ENCODE measurements around the gene ZBTB21. TPM values are rescaled to one million over a fixed set of nuclear protein-coding genes. Genes with fewer than 3 reads are reported as not detected.

Gene ZBTB21
- total and polyA plus RNA-seq, 9 of the 15 experiments (the other 6 are each of a cell fraction or from before 2014, with no cell fraction given), result 2.2 to 15.2 (median 8.7) TPM

- intact Hi-C loops (cut with micrococcal nuclease) (loop anchor here (1.0 to 5.0 kb wide), 3 partner anchors 53 to 141 kb away; partner anchors contain the start of gene PRDM15), in situ Hi-C loops (cut with MboI) (no loop called here)
- POLR2A ChIA-PET, result interaction anchor here (0.6 to 1.1 kb wide), 5 partner anchors 8 to 80 kb away, joined by 3 to 5 read pairs (median 3); partner anchors contain the start of gene PRDM15
- DNase-seq (ENCODE audit: extremely low read depth in 1 of 4, low spot score in 3 of 4) (peak; percentile 66 to 89 (median 75)), FAIRE-seq (no peak), ATAC-seq (peak; percentile 65)
- H3K9me3 ChIP-seq (replicated peaks; ENCODE audit: control insufficient read depth, insufficient read depth, low read depth, low read length), result no peaks in the 10 kb centered on the region
- H2AFZ ChIP-seq (ENCODE audit: low read depth, low read length), result peak overlapping the region; percentile 83
- H3K27me3 ChIP-seq (ENCODE audit: control insufficient read depth in 2 of 2, insufficient read depth in 2 of 2, low read length in 2 of 2), result peaks cover 15 to 26% of the 10 kb centered on the region in 2 experiments
- H3K27ac ChIP-seq (ENCODE audit: extremely low read depth, low read depth, low read length), result peak overlapping the region; percentile 76
- CTCF ChIA-PET (ENCODE audit: low intra/inter-chr PET ratio), result interaction anchor here (0.6 to 1.2 kb wide), 2 partner anchors 139 to 141 kb away, joined by 3 read pairs; no protein-coding TSS in a partner anchor
- no peaks in the 10 kb centered on the region; the same call in 2 of the 3 replicates for H3K36me3 ChIP-seq (ENCODE audit: control insufficient read depth, insufficient read depth, low read length)
- H3K4me3 ChIP-seq, result no peak overlapping the region
- H3K4me2 ChIP-seq (ENCODE audit: insufficient read depth, low read length), result peak overlapping the region; percentile 20
- BruUV-seq (replicated peaks), result no TSS peak
- no peaks in the 10 kb centered on the region for H4K20me1 ChIP-seq (replicated peaks; ENCODE audit: control insufficient read depth, insufficient read depth, low read length)
- peak overlapping the region; percentile 15 to 21; a peak in 2 of 4 replicates for H3K9ac ChIP-seq (ENCODE audit: insufficient read depth in 1 of 2, low read depth in 2 of 2, low read length in 2 of 2)
- no peaks in the 10 kb centered on the region for H3K9me1 ChIP-seq (ENCODE audit: control insufficient read depth, insufficient read depth, low read length)
- peaks cover 4% of the 10 kb centered on the region; the same call in 2 of the 3 replicates for H3K79me2 ChIP-seq (ENCODE audit: control insufficient read depth, insufficient read depth, low read length)
- H3K4me1 ChIP-seq (replicated peaks in 1 of 2; ENCODE audit: control insufficient read depth in 2 of 2, insufficient read depth in 2 of 2, low read length in 2 of 2), result peaks cover 31 to 53% of the 10 kb centered on the region in 2 experiments
- WGBS (ENCODE audit: insufficient coverage, low coverage, missing lambda C conversion rate), result 33% methylated on average over 24 of the region's 24 CpGs
- TF ChIP-seq ZBTB7A (IDR thresholded peaks at IDR 0.05; ENCODE audit: borderline replicate concordance, control insufficient read depth, low read depth, low read length) (peak; percentile 52; the same call in 1 of the 2 replicates), TEAD2 (tag; IDR thresholded peaks at IDR 0.05) (peak; percentile 99), HDAC2 (IDR thresholded peaks at IDR 0.05) (0 out of 2 replicates have a peak, but pooled peaks have one; percentile 15), ZNF318 (IDR thresholded peaks at IDR 0.05; ENCODE audit: borderline replicate concordance in 1 of 2, low read depth in 1 of 2) (no peak), SMARCE1 (IDR thresholded peaks at IDR 0.05) (peak; percentile 61; the same call in 1 of the 2 replicates), RNF2 (IDR thresholded peaks at IDR 0.05) (no peak), ESRRA (IDR thresholded peaks at IDR 0.05; ENCODE audit: borderline replicate concordance, low read depth) (peak; percentile 85; the same call in 1 of the 2 replicates), NR2C2 (CRISPR knock-in tag; IDR thresholded peaks at IDR 0.05) (no peak), NR2C2 (tag; IDR thresholded peaks at IDR 0.05) (peak; percentile 77), NCOA1 (IDR thresholded peaks at IDR 0.05; ENCODE audit: low read depth) (peak; percentile 36; the same call in 1 of the 2 replicates), CTBP1 (IDR thresholded peaks at IDR 0.05; ENCODE audit: borderline replicate concordance) (peak; percentile 76), FOXM1 (IDR thresholded peaks at IDR 0.05; ENCODE audit: low read depth) (no peak), FOXM1 (CRISPR knock-in tag; IDR thresholded peaks at IDR 0.05; ENCODE audit: low read depth) (no peak), DPF2 (IDR thresholded peaks at IDR 0.05) (peak; percentile 36; the same call in 1 of the 2 replicates), ETV1 (tag; conservative IDR thresholded peaks at IDR 0.05; ENCODE audit: low read depth) (peak; percentile 41)
Observed at GRCh38 chr21:41957991-41958766, 52.0 kb downstream of the ZBTB21 start.

Data from K562 (cell line).